ENCODE data around the gene ETF1.

The ETF1 gene

GRCh38 chr5:138506370-138507306, 36.4 kb downstream of the ETF1 start:
- TF ChIP-seq MYC (IDR thresholded peaks at IDR 0.05; ENCODE audit: low read depth, low read length) (no peak), POLR2A (IDR thresholded peaks at IDR 0.05; ENCODE audit: extremely low read depth, insufficient read length) (no peak)
- H3K4me3 ChIP-seq (ENCODE audit: low read depth, low read length) = no peak overlapping the region
- DNase-seq (ENCODE audit: low read depth) = no peak

DNA sequence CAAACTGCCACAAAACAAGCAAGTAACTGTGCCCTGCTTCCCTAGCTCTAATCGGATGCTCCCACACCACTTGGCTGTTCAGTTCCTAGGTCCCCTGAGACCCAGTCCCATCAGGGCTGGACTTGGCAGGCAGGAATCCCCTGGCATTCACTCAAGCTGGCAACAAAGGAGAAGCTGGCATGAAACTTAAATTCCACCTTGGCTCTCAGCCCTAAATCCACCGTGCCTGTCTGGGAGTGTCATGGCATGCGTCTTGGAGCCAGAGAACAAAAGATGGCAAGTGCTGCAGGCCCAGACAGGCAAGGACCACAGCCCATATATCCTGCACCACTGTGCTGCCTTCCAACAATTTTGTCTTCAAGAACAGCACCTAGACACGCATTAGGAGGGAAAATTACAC, 38.2 kb downstream of the ETF1 start:
- no peak for DNase-seq (ENCODE audit: low read depth)
- no peak overlapping the region for H3K4me3 ChIP-seq (ENCODE audit: low read depth, low read length)
- TF ChIP-seq MAX (IDR thresholded peaks at IDR 0.05; ENCODE audit: low read depth, low read length) (no peak), MYC (IDR thresholded peaks at IDR 0.05; ENCODE audit: low read depth, low read length) (no peak), POLR2A (IDR thresholded peaks at IDR 0.05; ENCODE audit: extremely low read depth, insufficient read length) (no peak)
- TF ChIP-seq, protein P1, sequence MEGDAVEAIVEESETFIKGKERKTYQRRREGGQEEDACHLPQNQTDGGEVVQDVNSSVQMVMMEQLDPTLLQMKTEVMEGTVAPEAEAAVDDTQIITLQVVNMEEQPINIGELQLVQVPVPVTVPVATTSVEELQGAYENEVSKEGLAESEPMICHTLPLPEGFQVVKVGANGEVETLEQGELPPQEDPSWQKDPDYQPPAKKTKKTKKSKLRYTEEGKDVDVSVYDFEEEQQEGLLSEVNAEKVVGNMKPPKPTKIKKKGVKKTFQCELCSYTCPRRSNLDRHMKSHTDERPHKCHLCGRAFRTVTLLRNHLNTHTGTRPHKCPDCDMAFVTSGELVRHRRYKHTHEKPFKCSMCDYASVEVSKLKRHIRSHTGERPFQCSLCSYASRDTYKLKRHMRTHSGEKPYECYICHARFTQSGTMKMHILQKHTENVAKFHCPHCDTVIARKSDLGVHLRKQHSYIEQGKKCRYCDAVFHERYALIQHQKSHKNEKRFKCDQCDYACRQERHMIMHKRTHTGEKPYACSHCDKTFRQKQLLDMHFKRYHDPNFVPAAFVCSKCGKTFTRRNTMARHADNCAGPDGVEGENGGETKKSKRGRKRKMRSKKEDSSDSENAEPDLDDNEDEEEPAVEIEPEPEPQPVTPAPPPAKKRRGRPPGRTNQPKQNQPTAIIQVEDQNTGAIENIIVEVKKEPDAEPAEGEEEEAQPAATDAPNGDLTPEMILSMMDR (IDR thresholded peaks at IDR 0.05; ENCODE audit: low read depth, low read length) = no peak

DNA sequence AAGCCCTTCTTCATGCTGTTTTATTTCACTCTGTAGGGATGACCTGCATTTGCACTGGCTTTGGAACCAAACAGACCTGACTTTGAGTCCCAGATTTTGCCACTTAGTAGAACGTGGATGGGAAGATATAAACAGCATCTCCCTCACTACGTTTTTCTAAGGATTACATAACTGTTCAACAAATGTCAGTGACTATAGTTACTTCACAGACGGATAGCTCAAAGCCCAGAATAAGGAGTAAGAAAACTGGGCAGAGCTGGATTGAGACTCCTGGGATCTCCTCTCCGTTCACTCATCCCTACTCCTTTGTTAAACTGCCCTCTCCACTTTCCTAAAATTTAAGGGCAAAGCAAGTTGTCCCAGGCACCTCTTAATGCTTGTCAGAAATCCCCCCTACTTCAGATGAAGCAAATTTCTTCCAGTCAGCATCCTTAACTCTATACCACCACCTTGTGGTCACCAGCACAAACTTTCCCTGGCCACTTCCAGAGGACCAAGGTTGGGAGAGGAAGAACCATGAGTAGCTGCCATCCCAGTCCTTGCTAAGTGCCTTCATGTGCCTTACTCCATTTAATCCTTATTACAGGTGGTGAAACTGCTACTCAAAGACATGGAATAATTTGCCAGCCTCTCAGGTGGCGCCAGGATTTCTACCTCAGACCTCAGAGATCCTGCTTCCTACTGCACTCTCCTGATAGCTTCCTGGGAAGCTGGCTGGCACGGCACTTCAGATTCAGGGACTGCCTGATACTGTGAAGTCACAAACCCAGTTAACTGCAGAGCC, 39.4 kb downstream of the ETF1 start:
- no peak for TF ChIP-seq POLR2A (IDR thresholded peaks at IDR 0.05; ENCODE audit: extremely low read depth, insufficient read length)
- 0 out of 2 replicates have a peak, but pooled peaks have one; percentile 42 for TF ChIP-seq MYC (IDR thresholded peaks at IDR 0.05; ENCODE audit: low read depth, low read length)
- peak; percentile 27; the same call in 1 of the 2 replicates for TF ChIP-seq MAX (IDR thresholded peaks at IDR 0.05; ENCODE audit: low read depth, low read length)
- TF ChIP-seq, protein P1 (IDR thresholded peaks at IDR 0.05; ENCODE audit: low read depth, low read length) = peak; percentile 71
- peak; percentile 76 for DNase-seq (ENCODE audit: low read depth)
- H3K4me3 ChIP-seq (ENCODE audit: low read depth, low read length) = no peak overlapping the region

DNA sequence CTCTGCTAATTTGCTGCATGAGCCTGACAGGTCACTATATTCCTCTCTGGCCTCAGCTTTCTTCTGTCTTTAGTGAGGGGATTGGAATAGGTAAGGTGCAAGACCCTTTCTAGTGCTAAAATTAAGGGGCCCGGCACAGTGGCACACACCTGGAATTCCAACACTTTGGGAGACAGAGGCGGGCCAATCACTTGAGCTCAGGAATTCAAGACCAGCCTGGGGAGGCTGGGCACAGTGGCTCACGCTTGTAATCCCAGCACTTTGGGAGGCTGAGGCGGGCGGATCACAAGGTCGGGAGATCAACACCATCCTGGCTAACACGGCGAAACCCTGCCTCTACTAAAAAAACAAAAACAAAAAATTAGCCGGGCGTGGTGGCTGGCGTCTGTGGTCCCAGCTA, 40.5 kb downstream of the ETF1 start:
- H3K4me3 ChIP-seq (ENCODE audit: low read depth, low read length) = no peak overlapping the region
- DNase-seq (ENCODE audit: low read depth) = no peak
- TF ChIP-seq MAX (IDR thresholded peaks at IDR 0.05; ENCODE audit: low read depth, low read length) (no peak), POLR2A (IDR thresholded peaks at IDR 0.05; ENCODE audit: extremely low read depth, insufficient read length) (no peak), MYC (IDR thresholded peaks at IDR 0.05; ENCODE audit: low read depth, low read length) (no peak)
- TF ChIP-seq, protein P1 (IDR thresholded peaks at IDR 0.05; ENCODE audit: low read depth, low read length) = no peak

- H3K4me3 ChIP-seq (ENCODE audit: low read depth, low read length) = no peak overlapping the region
- TF ChIP-seq, protein P1 (IDR thresholded peaks at IDR 0.05; ENCODE audit: low read depth, low read length) = no peak
- TF ChIP-seq MYC (IDR thresholded peaks at IDR 0.05; ENCODE audit: low read depth, low read length) (no peak), POLR2A (IDR thresholded peaks at IDR 0.05; ENCODE audit: extremely low read depth, insufficient read length) (no peak), MAX (IDR thresholded peaks at IDR 0.05; ENCODE audit: low read depth, low read length) (no peak)
- DNase-seq (ENCODE audit: low read depth) = no peak
Measured at GRCh38 chr5:138502121-138502520, 40.9 kb downstream of the ETF1 start.

DNA sequence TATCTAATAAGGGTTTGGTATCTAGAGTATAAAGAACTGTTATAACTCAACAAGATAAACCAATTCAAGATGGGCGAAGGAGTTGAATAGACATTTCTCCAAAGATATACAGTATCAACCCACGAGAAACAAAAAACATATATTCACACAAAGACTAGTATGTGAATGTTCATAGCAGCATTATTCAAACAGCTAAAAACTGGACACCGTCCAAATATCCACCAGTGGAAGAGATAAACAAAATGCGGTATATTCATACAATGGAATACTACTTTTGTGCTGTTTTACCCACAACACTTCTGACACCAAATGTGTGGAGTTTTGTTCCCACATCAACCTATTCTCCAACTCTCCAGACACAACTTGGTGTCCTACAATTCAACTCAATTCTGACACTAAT, 44.7 kb downstream of the ETF1 start:
- no peak overlapping the region for H3K4me3 ChIP-seq (ENCODE audit: low read depth, low read length)
- no peak for DNase-seq (ENCODE audit: low read depth)
- TF ChIP-seq MAX (IDR thresholded peaks at IDR 0.05; ENCODE audit: low read depth, low read length) (no peak), POLR2A (IDR thresholded peaks at IDR 0.05; ENCODE audit: extremely low read depth, insufficient read length) (no peak), MYC (IDR thresholded peaks at IDR 0.05; ENCODE audit: low read depth, low read length) (no peak)
- TF ChIP-seq, protein P1 (IDR thresholded peaks at IDR 0.05; ENCODE audit: low read depth, low read length) = no peak

All from NB4 (cell line).